ENCODE data around the gene THAP7. TPM values are rescaled to one million over a fixed set of nuclear protein-coding genes. Genes with fewer than 3 reads are reported as not detected.

The THAP7 gene
- total RNA-seq, 1 experiment from 2014 or later = 38.5 TPM

GRCh38 chr22:21016644-21017420 lies 14.9 kb upstream of the THAP7 start:
- no peaks in the 10 kb centered on the region for H3K36me3 ChIP-seq (ENCODE audit: insufficient read depth, low read length, poor library complexity, severe bottlenecking)
- H3K4me1 ChIP-seq (ENCODE audit: insufficient read depth, low read length, poor library complexity, severe bottlenecking) = peaks cover 18% of the 10 kb centered on the region
- POLR2A ChIA-PET (ENCODE audit: low non-redundant PET) = no interaction called here
- H3K4me3 ChIP-seq (ENCODE audit: low read depth, low read length, poor library complexity, severe bottlenecking) = no peak overlapping the region
- no TSS peak for BruUV-seq (replicated peaks)
- TF ChIP-seq CTCF (conservative IDR thresholded peaks at IDR 0.05; ENCODE audit: low read depth, low read length) (no peak), EZH2 (IDR thresholded peaks at IDR 0.05; ENCODE audit: borderline replicate concordance, low read depth, low read length, poor library complexity, severe bottlenecking) (no peak)
- intact Hi-C loops (cut with micrococcal nuclease; ENCODE audit: unreplicated experiment) = no loop called here
- CTCF ChIA-PET = no interaction called here
- H3K27me3 ChIP-seq (replicated peaks; ENCODE audit: insufficient read depth, low read depth, low read length, poor library complexity) = no peaks in the 10 kb centered on the region
- no peaks in the 10 kb centered on the region for H3K9me3 ChIP-seq (ENCODE audit: low read depth, low read length, poor library complexity, severe bottlenecking)
- DNase-seq (ENCODE audit: low spot score) = no peak
- H3K27ac ChIP-seq (ENCODE audit: low read depth, low read length, poor library complexity, severe bottlenecking) = no peak overlapping the region

DNA sequence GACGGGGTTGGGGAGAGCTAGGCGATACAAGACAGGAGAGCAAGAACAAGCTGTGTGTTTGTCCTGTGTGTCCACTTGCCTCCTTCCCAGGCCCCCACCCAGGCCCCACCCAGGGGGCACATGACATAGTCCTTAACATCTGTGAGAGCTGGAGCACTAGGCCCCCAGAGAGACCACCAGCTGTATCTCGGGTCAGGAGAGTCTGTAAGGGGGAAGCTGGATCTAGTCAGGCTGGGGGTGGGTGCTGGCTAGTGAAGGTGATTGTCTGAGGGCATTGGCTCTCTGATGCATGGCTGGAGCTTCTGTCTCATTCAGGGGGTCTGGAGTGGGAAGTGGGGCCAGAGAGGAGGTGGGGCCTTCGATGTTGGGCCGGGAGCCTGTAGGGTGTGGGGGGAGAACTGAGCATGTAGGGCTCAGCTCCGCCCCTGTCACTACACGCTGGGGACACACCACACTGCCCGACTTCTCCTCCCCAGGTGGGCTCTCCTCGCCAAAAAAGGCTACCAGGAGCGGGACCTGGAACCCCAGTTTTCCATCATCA lies 13.6 kb upstream of the THAP7 start:
- Histone ChIP-seq H3K9me3 (ENCODE audit: low read depth, low read length, poor library complexity, severe bottlenecking) (no peaks in the 10 kb centered on the region), H3K27ac (ENCODE audit: low read depth, low read length, poor library complexity, severe bottlenecking) (no peak overlapping the region), H3K36me3 (ENCODE audit: insufficient read depth, low read length, poor library complexity, severe bottlenecking) (no peaks in the 10 kb centered on the region), H3K4me1 (ENCODE audit: insufficient read depth, low read length, poor library complexity, severe bottlenecking) (peaks cover 18% of the 10 kb centered on the region), H3K4me3 (ENCODE audit: low read depth, low read length, poor library complexity, severe bottlenecking) (no peak overlapping the region), H3K27me3 (replicated peaks; ENCODE audit: insufficient read depth, low read depth, low read length, poor library complexity) (no peaks in the 10 kb centered on the region)
- no TSS peak for BruUV-seq (replicated peaks)
- TF ChIP-seq CTCF (conservative IDR thresholded peaks at IDR 0.05; ENCODE audit: low read depth, low read length) (no peak), EZH2 (IDR thresholded peaks at IDR 0.05; ENCODE audit: borderline replicate concordance, low read depth, low read length, poor library complexity, severe bottlenecking) (no peak)
- CTCF ChIA-PET = no interaction called here
- intact Hi-C loops (cut with micrococcal nuclease; ENCODE audit: unreplicated experiment) = no loop called here
- DNase-seq (ENCODE audit: low spot score) = no peak
- POLR2A ChIA-PET (ENCODE audit: low non-redundant PET) = no interaction called here

GRCh38 chr22:21014726-21015465 lies 13.0 kb upstream of the THAP7 start, which contains the start of gene P2RX6:
TSS of gene P2RX6 (plus strand) at chr22:21015165. CDS start at chr22:21015175, 10 bp downstream.
- Histone ChIP-seq H3K9me3 (ENCODE audit: low read depth, low read length, poor library complexity, severe bottlenecking) (no peaks in the 10 kb centered on the region), H3K4me1 (ENCODE audit: insufficient read depth, low read length, poor library complexity, severe bottlenecking) (peaks cover 18% of the 10 kb centered on the region), H3K36me3 (ENCODE audit: insufficient read depth, low read length, poor library complexity, severe bottlenecking) (no peaks in the 10 kb centered on the region), H3K4me3 (ENCODE audit: low read depth, low read length, poor library complexity, severe bottlenecking) (peak within 1 kb of the TSS; percentile 51), H3K27ac (ENCODE audit: low read depth, low read length, poor library complexity, severe bottlenecking) (peak within 1 kb of the TSS; percentile 32), H3K27me3 (replicated peaks; ENCODE audit: insufficient read depth, low read depth, low read length, poor library complexity) (no peaks in the 10 kb centered on the region)
- intact Hi-C loops (cut with micrococcal nuclease; ENCODE audit: unreplicated experiment) = no loop called here
- no TSS peak for BruUV-seq (replicated peaks)
- ChIA-PET CTCF (no interaction called here), POLR2A (ENCODE audit: low non-redundant PET) (no interaction called here)
- DNase-seq (ENCODE audit: low spot score) = peak; percentile 23
- no peak for TF ChIP-seq EZH2 (IDR thresholded peaks at IDR 0.05; ENCODE audit: borderline replicate concordance, low read depth, low read length, poor library complexity, severe bottlenecking)

Data from A673 (cell line).